K562 (cell line): ENCODE results near the gene INPP4B.

Source experiments
- EZH2 ChIP-seq: IDR thresholded peaks from 2 replicates; pipeline ENCODE4 v1.6.1; 2012; ENCODE audit warnings: low read depth, mild to moderate bottlenecking, inconsistent platforms, low read length, borderline replicate concordance
- HDAC2 ChIP-seq: fragments of 450-650 bp; IDR thresholded peaks from 2 replicates; pipeline ENCODE4 v1.6.1; 2016; ENCODE audit warnings: mild to moderate bottlenecking
- KLF6 ChIP-seq: fragments of 250-450 bp; sonication (Bioruptor Pico); IDR thresholded peaks from 2 replicates; pipeline ENCODE4 v1.4.0; 2020; ENCODE audit warnings: mild to moderate bottlenecking, moderate library complexity, borderline replicate concordance
- MAFK ChIP-seq: IDR thresholded peaks from 2 replicates; pipeline ENCODE4 v1.6.1; 2011; ENCODE audit warnings: low read length, improper control_type of control experiment
- NFE2 ChIP-seq: IDR thresholded peaks from 2 replicates; pipeline ENCODE4 v1.6.1; 2014; ENCODE audit warnings: antibody characterized with exemption, low read depth
- POLR3A ChIP-seq: IDR thresholded peaks from 2 replicates; pipeline ENCODE4 v1.6.1; 2011; ENCODE audit warnings: borderline replicate concordance, mild to moderate bottlenecking, moderate library complexity; ENCODE audit not compliant: insufficient read length, insufficient read depth; ENCODE audit errors: extremely low read depth
- SETDB1 ChIP-seq: IDR thresholded peaks from one replicate; pipeline ENCODE4 v1.6.1; 2012; ENCODE audit warnings: low read length, control low read depth, inconsistent platforms
- TCFL5 ChIP-seq: fragments of 250-450 bp; sonication (Bioruptor Pico); conservative IDR thresholded peaks from 2 replicates; pipeline ENCODE4 v1.6.1; 2021; ENCODE audit warnings: mild to moderate bottlenecking, moderate library complexity, matching md5 sums
- TEAD4 ChIP-seq, 2 experiments: sonication (generic) in 1 of 2; formaldehyde crosslinking in 1 of 2; IDR thresholded peaks; 2 replicates each; pipeline versions ENCODE4 v1.6.1 to v1.8.0; 2012 to 2022; ENCODE audit warnings: borderline replicate concordance in 1 of 2, inconsistent platforms in 1 of 2, low read length in 1 of 2, mild to moderate bottlenecking in 1 of 2, missing genetic modification reagents in 1 of 2
- TF ChIP-seq, protein P1 (sequence below): sonication (generic); formaldehyde crosslinking; IDR thresholded peaks from 2 replicates; pipeline ENCODE4 v1.5.0; 2020; ENCODE audit warnings: missing genetic modification reagents
- TF ChIP-seq, protein P2 (sequence below), 3 experiments: IDR thresholded peaks in 2 of 3; conservative IDR thresholded peaks in 1 of 3; 2 replicates each; pipeline ENCODE4 v1.5.1; 2011 to 2012; ENCODE audit warnings: low read length in 3 of 3, mild to moderate bottlenecking in 3 of 3, control low read depth in 2 of 3, improper control_type of control experiment in 1 of 3, inconsistent platforms in 1 of 3, low read depth in 1 of 3, mixed read lengths in 1 of 3, moderate library complexity in 1 of 3; ENCODE audit not compliant: insufficient read depth in 2 of 3
- TF ChIP-seq, protein P3 (sequence below): fragments of 450-650 bp; conservative IDR thresholded peaks from 2 replicates; pipeline ENCODE4 v1.6.1; 2016; ENCODE audit warnings: missing genetic modification characterization, low read depth, mild to moderate bottlenecking, control low read depth, missing compliant biosample characterization
- TF ChIP-seq, protein P4 (sequence below): sonication (generic); formaldehyde crosslinking; IDR thresholded peaks from 2 replicates; pipeline ENCODE4 v1.8.0; 2022; ENCODE audit warnings: missing genetic modification reagents, mild to moderate bottlenecking, borderline replicate concordance

DNA sequence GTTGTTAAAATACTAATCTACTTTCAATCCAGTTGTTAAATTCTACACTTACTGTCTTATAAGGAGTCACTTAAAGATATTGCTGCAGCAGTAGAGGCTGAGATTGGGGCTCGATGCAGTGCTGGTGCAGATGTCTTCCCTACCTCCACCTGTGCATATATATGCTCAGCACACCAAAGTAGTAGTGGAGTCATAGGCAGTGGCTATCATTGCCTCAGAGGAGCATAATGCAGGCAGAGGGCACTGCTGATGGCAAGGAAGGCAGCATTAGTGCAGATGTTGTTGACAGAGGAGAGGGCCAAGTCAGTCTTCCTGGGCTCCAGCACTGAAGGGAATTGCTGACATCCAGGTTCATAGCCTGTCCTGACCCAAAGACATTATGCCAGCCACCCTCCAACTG lies 35.1 kb downstream of the INPP4B start:
- TF ChIP-seq EZH2 = no peak
- TF ChIP-seq, protein P1, sequence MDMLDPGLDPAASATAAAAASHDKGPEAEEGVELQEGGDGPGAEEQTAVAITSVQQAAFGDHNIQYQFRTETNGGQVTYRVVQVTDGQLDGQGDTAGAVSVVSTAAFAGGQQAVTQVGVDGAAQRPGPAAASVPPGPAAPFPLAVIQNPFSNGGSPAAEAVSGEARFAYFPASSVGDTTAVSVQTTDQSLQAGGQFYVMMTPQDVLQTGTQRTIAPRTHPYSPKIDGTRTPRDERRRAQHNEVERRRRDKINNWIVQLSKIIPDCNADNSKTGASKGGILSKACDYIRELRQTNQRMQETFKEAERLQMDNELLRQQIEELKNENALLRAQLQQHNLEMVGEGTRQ (CRISPR knock-in tag) = no peak
- no peak for TF ChIP-seq POLR3A
- no peak for TF ChIP-seq KLF6 (CRISPR knock-in tag)
- TF ChIP-seq, protein P2, sequence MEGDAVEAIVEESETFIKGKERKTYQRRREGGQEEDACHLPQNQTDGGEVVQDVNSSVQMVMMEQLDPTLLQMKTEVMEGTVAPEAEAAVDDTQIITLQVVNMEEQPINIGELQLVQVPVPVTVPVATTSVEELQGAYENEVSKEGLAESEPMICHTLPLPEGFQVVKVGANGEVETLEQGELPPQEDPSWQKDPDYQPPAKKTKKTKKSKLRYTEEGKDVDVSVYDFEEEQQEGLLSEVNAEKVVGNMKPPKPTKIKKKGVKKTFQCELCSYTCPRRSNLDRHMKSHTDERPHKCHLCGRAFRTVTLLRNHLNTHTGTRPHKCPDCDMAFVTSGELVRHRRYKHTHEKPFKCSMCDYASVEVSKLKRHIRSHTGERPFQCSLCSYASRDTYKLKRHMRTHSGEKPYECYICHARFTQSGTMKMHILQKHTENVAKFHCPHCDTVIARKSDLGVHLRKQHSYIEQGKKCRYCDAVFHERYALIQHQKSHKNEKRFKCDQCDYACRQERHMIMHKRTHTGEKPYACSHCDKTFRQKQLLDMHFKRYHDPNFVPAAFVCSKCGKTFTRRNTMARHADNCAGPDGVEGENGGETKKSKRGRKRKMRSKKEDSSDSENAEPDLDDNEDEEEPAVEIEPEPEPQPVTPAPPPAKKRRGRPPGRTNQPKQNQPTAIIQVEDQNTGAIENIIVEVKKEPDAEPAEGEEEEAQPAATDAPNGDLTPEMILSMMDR (IDR thresholded peaks at IDR 0.05 in 2 of 3, conservative IDR thresholded peaks at IDR 0.05 in 1 of 3; ENCODE audit: insufficient read depth in 2 of 3, low read depth in 1 of 3, low read length in 3 of 3) = no peak
- TF ChIP-seq TCFL5 = no peak
- TF ChIP-seq, protein P3, sequence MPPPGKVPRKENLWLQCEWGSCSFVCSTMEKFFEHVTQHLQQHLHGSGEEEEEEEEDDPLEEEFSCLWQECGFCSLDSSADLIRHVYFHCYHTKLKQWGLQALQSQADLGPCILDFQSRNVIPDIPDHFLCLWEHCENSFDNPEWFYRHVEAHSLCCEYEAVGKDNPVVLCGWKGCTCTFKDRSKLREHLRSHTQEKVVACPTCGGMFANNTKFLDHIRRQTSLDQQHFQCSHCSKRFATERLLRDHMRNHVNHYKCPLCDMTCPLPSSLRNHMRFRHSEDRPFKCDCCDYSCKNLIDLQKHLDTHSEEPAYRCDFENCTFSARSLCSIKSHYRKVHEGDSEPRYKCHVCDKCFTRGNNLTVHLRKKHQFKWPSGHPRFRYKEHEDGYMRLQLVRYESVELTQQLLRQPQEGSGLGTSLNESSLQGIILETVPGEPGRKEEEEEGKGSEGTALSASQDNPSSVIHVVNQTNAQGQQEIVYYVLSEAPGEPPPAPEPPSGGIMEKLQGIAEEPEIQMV (tag) = no peak
- TF ChIP-seq HDAC2 = no peak
- TF ChIP-seq, protein P4, sequence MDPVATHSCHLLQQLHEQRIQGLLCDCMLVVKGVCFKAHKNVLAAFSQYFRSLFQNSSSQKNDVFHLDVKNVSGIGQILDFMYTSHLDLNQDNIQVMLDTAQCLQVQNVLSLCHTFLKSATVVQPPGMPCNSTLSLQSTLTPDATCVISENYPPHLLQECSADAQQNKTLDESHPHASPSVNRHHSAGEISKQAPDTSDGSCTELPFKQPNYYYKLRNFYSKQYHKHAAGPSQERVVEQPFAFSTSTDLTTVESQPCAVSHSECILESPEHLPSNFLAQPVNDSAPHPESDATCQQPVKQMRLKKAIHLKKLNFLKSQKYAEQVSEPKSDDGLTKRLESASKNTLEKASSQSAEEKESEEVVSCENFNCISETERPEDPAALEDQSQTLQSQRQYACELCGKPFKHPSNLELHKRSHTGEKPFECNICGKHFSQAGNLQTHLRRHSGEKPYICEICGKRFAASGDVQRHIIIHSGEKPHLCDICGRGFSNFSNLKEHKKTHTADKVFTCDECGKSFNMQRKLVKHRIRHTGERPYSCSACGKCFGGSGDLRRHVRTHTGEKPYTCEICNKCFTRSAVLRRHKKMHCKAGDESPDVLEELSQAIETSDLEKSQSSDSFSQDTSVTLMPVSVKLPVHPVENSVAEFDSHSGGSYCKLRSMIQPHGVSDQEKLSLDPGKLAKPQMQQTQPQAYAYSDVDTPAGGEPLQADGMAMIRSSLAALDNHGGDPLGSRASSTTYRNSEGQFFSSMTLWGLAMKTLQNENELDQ = no peak
- no peak for TF ChIP-seq SETDB1
- TF ChIP-seq MAFK = no peak
- TF ChIP-seq NFE2 = no peak
- TF ChIP-seq TEAD4 (IDR thresholded peaks at IDR 0.05; ENCODE audit: low read length) = no peak
- no peak for TF ChIP-seq TEAD4 (CRISPR knock-in tag; IDR thresholded peaks at IDR 0.05; ENCODE audit: borderline replicate concordance)
